ENCODE results near the gene PAXIP1. TPM values are rescaled to one million over a fixed set of nuclear protein-coding genes. Genes with fewer than 3 reads are reported as not detected.

Gene PAXIP1
- total RNA-seq, 1 donor from 2014 or later: 5.8 TPM

GRCh38 chr7:154984601-154985188, 18.2 kb downstream of the PAXIP1 start:
- no peak for DNase-seq
- Histone ChIP-seq H3K4me3 (no peak overlapping the region), H3K4me1 (peaks cover 6% of the 10 kb centered on the region), H3K27me3 (ENCODE audit: low read depth) (no peaks in the 10 kb centered on the region), H3K9me3 (replicated peaks) (no peaks in the 10 kb centered on the region), H3K36me3 (peaks cover 24% of the 10 kb centered on the region), H3K27ac (replicated peaks) (no peak overlapping the region)
- intact Hi-C loops (cut with micrococcal nuclease): no loop called here
- TF ChIP-seq CTCF (IDR thresholded peaks at IDR 0.05; ENCODE audit: borderline replicate concordance): no peak

GRCh38 chr7:154978017-154978416, 24.9 kb downstream of the PAXIP1 start:
- Histone ChIP-seq H3K27me3 (ENCODE audit: low read depth) (no peaks in the 10 kb centered on the region), H3K4me1 (peaks cover 9% of the 10 kb centered on the region), H3K36me3 (peaks cover 54% of the 10 kb centered on the region), H3K4me3 (no peak overlapping the region), H3K9me3 (replicated peaks) (no peaks in the 10 kb centered on the region), H3K27ac (replicated peaks) (no peak overlapping the region)
- no peak for TF ChIP-seq CTCF (IDR thresholded peaks at IDR 0.05; ENCODE audit: borderline replicate concordance)
- intact Hi-C loops (cut with micrococcal nuclease): no loop called here
- no peak for DNase-seq

- no peak for TF ChIP-seq CTCF (IDR thresholded peaks at IDR 0.05; ENCODE audit: borderline replicate concordance)
- no peak for DNase-seq
- Histone ChIP-seq H3K4me1 (peaks cover 9% of the 10 kb centered on the region), H3K9me3 (replicated peaks) (no peaks in the 10 kb centered on the region), H3K36me3 (peaks cover 50% of the 10 kb centered on the region), H3K4me3 (no peak overlapping the region), H3K27ac (replicated peaks) (no peak overlapping the region), H3K27me3 (ENCODE audit: low read depth) (no peaks in the 10 kb centered on the region)
- intact Hi-C loops (cut with micrococcal nuclease): no loop called here
Observed at GRCh38 chr7:154977250-154977649, 25.7 kb downstream of the PAXIP1 start.

- Histone ChIP-seq H3K27me3 (ENCODE audit: low read depth) (no peaks in the 10 kb centered on the region), H3K4me1 (peaks cover 9% of the 10 kb centered on the region), H3K27ac (replicated peaks) (no peak overlapping the region), H3K36me3 (peaks cover 46% of the 10 kb centered on the region), H3K9me3 (replicated peaks) (no peaks in the 10 kb centered on the region), H3K4me3 (no peak overlapping the region)
- intact Hi-C loops (cut with micrococcal nuclease): no loop called here
- no peak for TF ChIP-seq CTCF (IDR thresholded peaks at IDR 0.05; ENCODE audit: borderline replicate concordance)
- no peak for DNase-seq
Observed at GRCh38 chr7:154976844-154977243, 26.1 kb downstream of the PAXIP1 start.

- DNase-seq: no peak
- H3K36me3 ChIP-seq: peaks cover 46% of the 10 kb centered on the region
- no peak overlapping the region for H3K27ac ChIP-seq (replicated peaks)
- intact Hi-C loops (cut with micrococcal nuclease): no loop called here
- TF ChIP-seq CTCF (IDR thresholded peaks at IDR 0.05; ENCODE audit: borderline replicate concordance): no peak
- no peaks in the 10 kb centered on the region for H3K9me3 ChIP-seq (replicated peaks)
- no peaks in the 10 kb centered on the region for H3K27me3 ChIP-seq (ENCODE audit: low read depth)
- H3K4me3 ChIP-seq: no peak overlapping the region
- peaks cover 9% of the 10 kb centered on the region for H3K4me1 ChIP-seq
Observed at GRCh38 chr7:154975984-154976383, 26.9 kb downstream of the PAXIP1 start.
